AG04449 (cell line): ENCODE measurements around the gene MVB12B.

Experiments used
- CTCF ChIA-PET: fragments of 350-600 bp; formaldehyde crosslinking; extraction: SDS; loops from one replicate; lab custom pipeline; 2021; ENCODE audit warnings: antibody characterized with exemption; lab: Yijun Ruan, JAX
- POLR2A ChIA-PET: fragments of 400-600, 350-600 bp; formaldehyde crosslinking; extraction: SDS; loops from one replicate; lab custom pipeline; 2020; ENCODE audit warnings: antibody characterized with exemption, inconsistent platforms; lab: Yijun Ruan, JAX
- DNase-seq: peaks from one replicate; pipeline ENCODE4 v3.0.0-alpha.2; 2010; ENCODE audit warnings: low read depth, low spot score
- H3K4me3 ChIP-seq: 2 replicates; pipeline ENCODE4 v1.5.1; 2011; ENCODE audit warnings: low read depth, mild to moderate bottlenecking, control low read depth, low read length
- TF ChIP-seq, protein P1 (sequence below): IDR thresholded peaks from one replicate; pipeline ENCODE4 v1.5.1; 2011; ENCODE audit warnings: mild to moderate bottlenecking, moderate library complexity, low read length, control low read depth, inconsistent platforms; ENCODE audit not compliant: insufficient read depth; ENCODE audit errors: missing control alignments

Gene MVB12B

DNA sequence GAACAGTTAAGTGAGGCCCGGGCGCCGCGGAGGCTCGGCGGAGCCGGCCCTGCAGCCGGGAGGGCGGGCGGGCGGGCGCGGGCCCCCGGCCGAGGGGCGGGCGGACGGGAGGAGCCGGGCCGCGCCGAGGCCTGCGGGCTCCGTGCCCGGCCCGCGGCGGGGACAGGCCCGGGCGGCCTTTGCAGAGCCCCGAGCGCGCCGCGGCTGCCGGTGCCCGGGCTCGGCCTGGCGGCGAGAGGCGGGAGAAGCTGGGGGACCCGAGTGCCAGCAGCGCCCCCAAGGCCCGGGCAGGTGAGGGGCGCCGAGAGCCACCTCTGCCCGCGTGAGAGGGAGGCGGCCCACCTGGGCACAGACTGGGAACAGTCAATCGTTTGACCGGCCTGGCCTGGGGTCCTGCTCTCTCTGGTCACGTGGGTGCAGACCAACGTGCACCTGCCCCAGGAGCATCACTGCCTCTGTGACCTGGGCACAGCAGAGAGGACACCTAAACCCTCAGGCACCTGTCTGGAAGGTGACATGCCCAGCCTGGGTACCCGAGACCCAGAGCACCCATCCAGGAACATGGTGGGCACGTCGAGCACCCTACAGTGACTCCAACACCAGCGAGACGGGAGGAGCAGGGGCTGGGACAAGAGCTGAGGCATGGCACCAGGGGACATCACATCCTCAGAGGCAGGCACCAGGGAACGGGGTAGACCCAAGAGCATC is 531 bp downstream of the MVB12B start:
- POLR2A ChIA-PET: interaction anchor here (0.9 kb wide), 1 partner anchor 66 kb away, joined by 3 read pairs; no protein-coding TSS in a partner anchor

DNA sequence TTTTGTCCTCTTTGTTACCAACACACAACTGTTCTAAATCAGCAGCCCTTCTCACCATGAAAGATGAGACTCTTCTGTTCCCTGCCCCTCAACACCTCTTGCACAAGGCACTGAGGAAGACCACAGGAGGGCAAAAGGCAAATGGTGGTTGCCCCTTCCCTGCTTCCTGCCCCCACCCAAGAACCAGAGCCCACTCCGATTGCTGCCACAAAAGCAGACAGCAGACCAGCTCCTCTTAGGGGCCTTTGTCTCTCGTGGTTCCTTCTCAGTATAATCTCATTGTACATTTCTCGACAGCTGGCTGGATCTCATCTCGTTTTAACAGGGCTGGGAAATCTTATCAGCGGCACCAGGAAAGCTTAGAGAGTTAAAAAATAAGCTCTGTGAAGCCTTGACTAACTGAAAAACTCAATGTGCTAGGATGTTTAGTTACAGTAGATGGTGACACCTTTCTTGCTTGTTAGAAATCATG is 1.1 kb downstream of the MVB12B start:
- peak overlapping the region; percentile 69 for H3K4me3 ChIP-seq
- no peak for DNase-seq
- TF ChIP-seq, protein P1, sequence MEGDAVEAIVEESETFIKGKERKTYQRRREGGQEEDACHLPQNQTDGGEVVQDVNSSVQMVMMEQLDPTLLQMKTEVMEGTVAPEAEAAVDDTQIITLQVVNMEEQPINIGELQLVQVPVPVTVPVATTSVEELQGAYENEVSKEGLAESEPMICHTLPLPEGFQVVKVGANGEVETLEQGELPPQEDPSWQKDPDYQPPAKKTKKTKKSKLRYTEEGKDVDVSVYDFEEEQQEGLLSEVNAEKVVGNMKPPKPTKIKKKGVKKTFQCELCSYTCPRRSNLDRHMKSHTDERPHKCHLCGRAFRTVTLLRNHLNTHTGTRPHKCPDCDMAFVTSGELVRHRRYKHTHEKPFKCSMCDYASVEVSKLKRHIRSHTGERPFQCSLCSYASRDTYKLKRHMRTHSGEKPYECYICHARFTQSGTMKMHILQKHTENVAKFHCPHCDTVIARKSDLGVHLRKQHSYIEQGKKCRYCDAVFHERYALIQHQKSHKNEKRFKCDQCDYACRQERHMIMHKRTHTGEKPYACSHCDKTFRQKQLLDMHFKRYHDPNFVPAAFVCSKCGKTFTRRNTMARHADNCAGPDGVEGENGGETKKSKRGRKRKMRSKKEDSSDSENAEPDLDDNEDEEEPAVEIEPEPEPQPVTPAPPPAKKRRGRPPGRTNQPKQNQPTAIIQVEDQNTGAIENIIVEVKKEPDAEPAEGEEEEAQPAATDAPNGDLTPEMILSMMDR: no peak
- CTCF ChIA-PET: interaction anchor here (0.6 to 2.6 kb wide), 8 partner anchors 10 to 920 kb away, joined by 3 to 11 read pairs (median 3); no protein-coding TSS in a partner anchor
- POLR2A ChIA-PET: interaction anchor here (0.6 to 0.9 kb wide), 2 partner anchors 51 to 65 kb away, joined by 3 read pairs; no protein-coding TSS in a partner anchor

More for the DNA sequence above, 531 bp downstream of the MVB12B start:
- peak overlapping the region; percentile 69 for H3K4me3 ChIP-seq
- TF ChIP-seq, protein P1: no peak
- CTCF ChIA-PET: interaction anchor here (0.6 to 2.7 kb wide), 10 partner anchors 9 to 919 kb away, joined by 3 to 17 read pairs (median 4); no protein-coding TSS in a partner anchor
- no peak for DNase-seq

DNA sequence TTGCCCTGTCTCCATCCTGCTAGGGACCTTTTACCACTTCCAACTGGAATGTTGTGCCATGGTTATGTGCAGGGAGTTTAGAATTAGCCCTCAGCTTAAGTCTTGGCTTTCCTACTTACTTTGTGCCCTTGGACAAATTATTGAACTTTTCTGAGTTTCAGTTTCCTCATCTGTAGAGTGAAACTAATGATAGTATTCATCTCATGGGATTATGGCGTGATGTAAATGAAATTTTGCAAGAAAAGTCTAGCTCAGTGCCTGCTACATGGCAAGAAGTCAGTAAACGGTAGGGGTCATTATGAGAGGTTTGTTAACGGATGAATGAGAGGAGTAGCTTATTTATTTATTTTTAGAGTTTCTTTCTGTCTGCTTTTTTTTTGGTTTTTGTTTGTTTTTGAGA is 1.8 kb downstream of the MVB12B start:
- CTCF ChIA-PET: interaction anchor here (0.9 to 2.6 kb wide), 8 partner anchors 12 to 171 kb away, joined by 3 to 11 read pairs (median 3); no protein-coding TSS in a partner anchor
- H3K4me3 ChIP-seq: no peak overlapping the region
- POLR2A ChIA-PET: interaction anchor here (0.6 kb wide), 1 partner anchor 51 kb away, joined by 3 read pairs; no protein-coding TSS in a partner anchor
- DNase-seq: no peak
- TF ChIP-seq, protein P1: no peak

DNA sequence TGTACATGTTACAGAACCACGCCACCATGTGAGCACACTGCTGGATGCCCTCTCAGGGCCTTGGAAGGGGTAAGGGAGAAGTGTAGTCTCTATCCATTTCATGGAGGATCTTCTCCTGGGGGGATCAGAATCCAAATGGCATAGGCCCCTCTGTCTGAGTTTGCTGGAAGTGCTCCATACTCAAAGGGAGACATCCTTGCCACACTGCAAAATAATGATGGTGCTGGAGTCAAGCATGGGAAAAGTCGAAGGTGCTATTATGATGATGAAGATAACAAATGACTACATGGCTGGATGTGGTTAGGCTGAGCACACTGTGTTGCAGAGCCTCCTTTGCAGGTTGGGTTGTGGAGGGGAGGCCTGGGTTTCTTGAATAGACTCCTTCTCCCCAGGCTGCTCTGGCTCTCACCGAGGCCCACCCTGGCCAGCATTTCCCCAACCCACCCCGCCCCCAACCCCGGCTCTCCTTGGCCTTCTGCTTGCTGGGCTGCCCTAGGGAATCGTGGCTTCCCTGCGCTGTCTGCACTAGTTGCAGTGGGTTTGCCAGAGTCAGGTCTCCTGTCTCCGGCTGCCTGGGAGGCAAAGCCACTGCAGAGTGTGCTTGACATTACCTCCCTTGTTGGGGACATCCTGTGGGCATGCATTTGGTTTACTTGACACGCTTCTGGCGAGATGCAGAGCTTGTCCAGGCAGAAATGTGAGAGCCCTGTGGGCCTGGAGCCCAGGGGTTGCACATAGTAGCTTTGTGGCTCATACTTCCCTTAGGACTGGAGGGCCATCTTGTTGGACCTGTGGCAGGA is 3.0 kb downstream of the MVB12B start:
- ChIA-PET CTCF (interaction anchor here (0.9 to 2.6 kb wide), 4 partner anchors 13 to 170 kb away, joined by 3 to 11 read pairs (median 3); no protein-coding TSS in a partner anchor), POLR2A (no interaction called here)
- no peak for DNase-seq
- H3K4me3 ChIP-seq: no peak overlapping the region
- TF ChIP-seq, protein P1: no peak

DNA sequence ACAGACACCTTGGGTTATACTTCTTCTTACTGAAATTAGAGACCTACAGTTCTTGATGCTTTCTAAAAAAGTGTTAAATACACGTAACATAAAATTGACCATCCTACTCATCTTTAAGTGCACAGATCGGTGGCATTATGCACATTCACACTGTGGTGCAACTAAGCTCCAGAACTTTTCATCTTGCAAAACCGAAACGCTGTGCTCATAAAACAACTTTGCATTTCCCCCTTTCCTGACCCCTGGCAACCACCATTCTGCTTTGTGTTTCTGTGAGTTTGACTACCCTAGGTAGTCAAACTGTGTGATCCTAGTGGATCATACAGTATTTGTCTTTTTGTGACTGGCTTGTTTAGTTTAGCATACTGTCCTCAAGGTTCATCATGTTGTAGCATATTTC is 3.9 kb downstream of the MVB12B start:
- DNase-seq: no peak
- CTCF ChIA-PET: no interaction called here
- no peak overlapping the region for H3K4me3 ChIP-seq
- TF ChIP-seq, protein P1: no peak
- POLR2A ChIA-PET: no interaction called here
